Activated CD4-positive, alpha-beta T cell treated with anti-CD3 and anti-CD28 coated beads, Interleukin-2, Interleukin-4, amounts not matched to agents 100 ng/mL and 50 ng/mL, durations not matched to agents 16 hours and 8 hours (primary cell): ENCODE measurements around the gene HTRA2.
"Not testable (repeated sequence)": the region's sequence is repeated elsewhere in the genome, so short reads cannot be mapped to it uniquely, and the experiment has no call there.

ENCODE experiments used
- DNase-seq: peaks from one replicate; pipeline ENCODE4 v3.0.0-alpha.2; 2020; ENCODE audit warnings: low spot score

HTRA2 gene

GRCh38 chr2:74529357-74530238 lies at the start of gene HTRA2, which contains the start of gene AUP1:
Gene HTRA2 (plus strand): TSS chr2:74529933. CDS start chr2:74530007, 74 bp downstream.
Gene AUP1 (minus strand): TSS chr2:74529706. CDS start chr2:74529629, 77 bp downstream.
- peak; percentile 98 for DNase-seq

- no peak for DNase-seq
Observed at GRCh38 chr2:74481431-74481830, 48.3 kb upstream of the HTRA2 start.

GRCh38 chr2:74481961-74482800 lies 47.6 kb upstream of the HTRA2 start:
- no peak for DNase-seq

GRCh38 chr2:74482801-74483674 lies 46.7 kb upstream of the HTRA2 start, which contains the start of the genes CCDC142 and TTC31:
Gene CCDC142 (minus strand): TSS chr2:74482998. CDS start chr2:74482837, 161 bp downstream.
Gene TTC31 (plus strand): TSS chr2:74483081. CDS start chr2:74483096, 15 bp downstream.
- DNase-seq = peak; percentile 95

- DNase-seq = not testable (repeated sequence)
Observed at GRCh38 chr2:74483675-74484164, 46.0 kb upstream of the HTRA2 start.

- DNase-seq = no peak
Observed at GRCh38 chr2:74486141-74486540, 43.6 kb upstream of the HTRA2 start.

- no peak for DNase-seq
Observed at GRCh38 chr2:74488643-74489481, 40.9 kb upstream of the HTRA2 start.

- no peak for DNase-seq
Observed at GRCh38 chr2:74489906-74490305, 39.8 kb upstream of the HTRA2 start.

GRCh38 chr2:74491648-74492544 lies 37.8 kb upstream of the HTRA2 start:
- no peak for DNase-seq

GRCh38 chr2:74493546-74493945 lies 36.2 kb upstream of the HTRA2 start:
- no peak for DNase-seq

GRCh38 chr2:74495440-74495839 lies 34.3 kb upstream of the HTRA2 start:
- no peak for DNase-seq

- DNase-seq = no peak
Observed at GRCh38 chr2:74496997-74497776, 32.5 kb upstream of the HTRA2 start.

GRCh38 chr2:74497777-74498499 lies 31.8 kb upstream of the HTRA2 start:
- DNase-seq = no peak

- DNase-seq = peak; percentile 59
Observed at GRCh38 chr2:74498500-74499266, 31.1 kb upstream of the HTRA2 start.

- no peak for DNase-seq
Observed at GRCh38 chr2:74499267-74499939, 30.3 kb upstream of the HTRA2 start, which contains the start of gene LBX2. Gene LBX2 (minus strand): TSS chr2:74499603. CDS start chr2:74499537, 66 bp downstream.

- DNase-seq = no peak
Observed at GRCh38 chr2:74499940-74500577, 29.7 kb upstream of the HTRA2 start.
